HUES6 (cell line): Measurements from ENCODE around the gene CCT6A.
A peak's percentile ranks its signal among the peaks of the same experiment; 100 is the strongest.
"Not testable (repeated sequence)": the region's sequence is repeated elsewhere in the genome, so short reads cannot be mapped to it uniquely, and the experiment has no call there.

Experiments used
- H3K27ac ChIP-seq: 2 replicates; pipeline ENCODE4 v1.7.0; 2013; ENCODE audit warnings: low read depth, mild to moderate bottlenecking, low read length, inconsistent platforms
- H3K27me3 ChIP-seq: 2 replicates; pipeline ENCODE4 v1.6.1; 2013; ENCODE audit warnings: low read length; ENCODE audit not compliant: control insufficient read depth, insufficient read depth
- H3K36me3 ChIP-seq: 2 replicates; pipeline ENCODE4 v1.6.1; 2013; ENCODE audit warnings: low read length; ENCODE audit not compliant: control insufficient read depth, insufficient read depth
- H3K4me1 ChIP-seq: 2 replicates; pipeline ENCODE4 v1.6.1; 2013; ENCODE audit warnings: low read length; ENCODE audit not compliant: control insufficient read depth, insufficient read depth
- H3K4me3 ChIP-seq: 2 replicates; pipeline ENCODE4 v1.5.1; 2013; ENCODE audit warnings: low read depth, low read length
- H3K9ac ChIP-seq: one replicate; pipeline ENCODE4 v1.6.1; 2013; ENCODE audit warnings: mild to moderate bottlenecking, low read length
- H3K9me3 ChIP-seq: 2 replicates; pipeline ENCODE4 v1.6.1; 2013; ENCODE audit warnings: low read depth, low read length; ENCODE audit not compliant: control insufficient read depth, insufficient read depth

CCT6A gene, protein sequence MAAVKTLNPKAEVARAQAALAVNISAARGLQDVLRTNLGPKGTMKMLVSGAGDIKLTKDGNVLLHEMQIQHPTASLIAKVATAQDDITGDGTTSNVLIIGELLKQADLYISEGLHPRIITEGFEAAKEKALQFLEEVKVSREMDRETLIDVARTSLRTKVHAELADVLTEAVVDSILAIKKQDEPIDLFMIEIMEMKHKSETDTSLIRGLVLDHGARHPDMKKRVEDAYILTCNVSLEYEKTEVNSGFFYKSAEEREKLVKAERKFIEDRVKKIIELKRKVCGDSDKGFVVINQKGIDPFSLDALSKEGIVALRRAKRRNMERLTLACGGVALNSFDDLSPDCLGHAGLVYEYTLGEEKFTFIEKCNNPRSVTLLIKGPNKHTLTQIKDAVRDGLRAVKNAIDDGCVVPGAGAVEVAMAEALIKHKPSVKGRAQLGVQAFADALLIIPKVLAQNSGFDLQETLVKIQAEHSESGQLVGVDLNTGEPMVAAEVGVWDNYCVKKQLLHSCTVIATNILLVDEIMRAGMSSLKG

DNA sequence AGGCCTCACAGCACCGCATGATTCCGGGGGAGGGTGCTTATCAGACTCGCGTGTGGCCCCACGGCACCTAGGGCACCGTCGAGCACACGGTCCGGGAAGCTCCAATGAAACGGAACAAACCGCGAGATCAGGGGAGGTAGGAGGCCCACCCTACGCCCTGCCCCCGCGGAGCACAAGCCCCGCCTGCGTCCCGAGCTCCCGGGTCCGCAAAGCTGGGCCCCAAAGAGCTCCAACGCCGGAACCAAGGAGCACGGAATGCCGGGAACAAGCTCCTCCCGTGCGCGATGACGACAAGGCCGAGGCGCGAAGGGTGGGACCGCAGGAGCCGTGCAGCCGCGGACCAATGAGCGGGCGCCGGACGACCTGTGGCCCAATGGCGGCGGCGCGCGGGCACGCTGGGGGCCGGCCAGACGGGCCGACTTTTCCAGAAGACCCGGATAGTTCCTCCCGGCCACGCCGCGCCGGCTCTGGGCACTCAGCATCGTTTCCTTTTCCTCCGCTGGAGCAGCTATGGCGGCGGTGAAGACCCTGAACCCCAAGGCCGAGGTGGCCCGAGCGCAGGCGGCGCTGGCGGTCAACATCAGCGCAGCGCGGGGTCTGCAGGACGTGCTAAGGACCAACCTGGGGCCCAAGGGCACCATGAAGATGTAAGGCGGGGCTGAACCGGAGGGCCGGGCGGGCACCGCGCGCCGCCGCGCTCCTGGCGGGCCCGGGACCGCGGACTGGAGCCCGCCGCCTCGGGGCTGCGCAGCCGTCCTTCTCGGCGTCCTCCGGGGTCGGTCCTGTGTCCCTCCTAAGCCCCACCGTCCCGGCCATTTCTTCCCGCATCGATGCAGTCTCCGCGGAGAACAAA is at the start of gene CCT6A, which contains the start of gene PSPH:
Gene CCT6A (plus strand): TSS at position 427 of the 853 bp plus-strand sequence. CDS start 84 bp downstream, at position 511.
Gene PSPH (minus strand): TSS at position 106 of the 853 bp plus-strand sequence. CDS start 30,232 bp downstream, outside the sequence.
- Histone ChIP-seq H3K36me3 (peaks cover 43% of the 10 kb centered on the region), H3K27ac (peak within 1 kb of the TSS; percentile 96), H3K4me3 (peak within 1 kb of the TSS; percentile 99), H3K9ac (peak within 1 kb of the TSS; percentile 99), H3K4me1 (peaks cover 3% of the 10 kb centered on the region; the same call in 1 of the 2 replicates), H3K27me3 (no peaks in the 10 kb centered on the region), H3K9me3 (no peaks in the 10 kb centered on the region)

DNA sequence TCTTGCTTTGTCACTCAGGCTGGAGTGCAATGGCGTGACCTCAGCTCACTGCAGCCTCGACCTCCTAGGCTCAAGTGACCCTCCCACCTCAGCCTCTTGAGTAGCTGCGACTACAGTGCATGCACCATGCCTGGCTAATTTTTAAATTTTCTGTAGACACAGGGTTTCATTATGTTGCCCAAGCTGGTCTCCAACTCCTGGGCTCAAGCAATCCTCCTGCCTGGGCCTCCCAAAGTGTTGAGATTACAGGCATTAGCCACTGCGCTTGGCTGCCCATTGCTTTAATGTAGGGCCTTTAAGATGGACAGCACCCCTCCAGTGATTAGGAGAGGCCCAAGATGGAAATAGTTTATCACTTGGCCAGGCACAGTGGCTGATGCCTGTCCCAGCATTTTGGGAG is 47.8 kb upstream of the CCT6A start:
- Histone ChIP-seq H3K27me3 (no peaks in the 10 kb centered on the region), H3K9me3 (no peaks in the 10 kb centered on the region), H3K36me3 (peaks cover 2% of the 10 kb centered on the region; the same call in 1 of the 2 replicates), H3K4me1 (no peaks in the 10 kb centered on the region), H3K27ac (no peak overlapping the region), H3K9ac (no peak overlapping the region), H3K4me3 (no peak overlapping the region)

DNA sequence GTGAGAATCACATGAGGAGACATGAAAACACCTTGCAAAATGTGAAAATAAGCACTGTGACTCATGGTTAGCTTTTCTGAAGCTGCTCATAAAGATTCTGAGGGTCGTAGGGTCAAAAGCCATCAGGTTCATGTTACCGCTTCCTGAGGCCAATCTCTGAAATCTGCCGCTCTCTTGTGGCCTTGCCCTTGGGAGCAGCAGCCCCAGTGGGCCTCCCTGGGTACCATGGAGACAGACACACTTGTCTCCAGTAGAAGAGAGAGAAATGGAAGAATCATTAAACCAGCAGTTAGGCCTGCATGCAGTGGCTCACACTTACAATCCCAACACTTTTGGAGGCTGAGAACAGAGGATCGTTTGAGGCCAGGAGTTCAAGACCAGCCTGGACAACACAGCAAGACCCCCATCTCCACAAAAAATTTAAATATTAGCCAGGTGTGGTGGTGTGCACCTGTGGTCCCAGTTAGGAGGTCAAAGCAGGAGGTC is 44.4 kb upstream of the CCT6A start:
- no peak overlapping the region for H3K4me3 ChIP-seq
- no peak overlapping the region for H3K27ac ChIP-seq
- H3K27me3 ChIP-seq = no peaks in the 10 kb centered on the region
- peaks cover 8% of the 10 kb centered on the region for H3K36me3 ChIP-seq
- H3K4me1 ChIP-seq = no peaks in the 10 kb centered on the region
- no peak overlapping the region for H3K9ac ChIP-seq
- no peaks in the 10 kb centered on the region for H3K9me3 ChIP-seq

DNA sequence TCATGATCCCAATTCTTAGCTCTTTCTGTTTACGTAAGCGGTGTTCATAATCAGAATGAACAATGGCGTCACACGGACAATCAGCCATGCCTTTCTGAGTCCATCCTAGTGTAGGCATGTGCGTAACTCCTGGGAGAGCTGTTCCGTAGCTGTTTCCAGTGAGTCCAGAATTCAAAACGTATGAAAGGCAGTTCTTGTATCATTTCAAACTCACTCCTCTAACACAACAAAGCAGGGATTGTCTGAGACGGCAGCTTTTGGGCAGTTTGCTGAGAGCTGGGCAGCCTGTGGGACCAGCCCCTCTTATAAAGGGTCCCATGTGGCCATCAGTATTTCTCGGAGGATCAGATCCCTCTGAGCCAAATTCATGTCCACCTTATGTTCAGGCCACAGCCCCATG is 43.7 kb upstream of the CCT6A start:
- H3K9ac ChIP-seq = no peak overlapping the region

GRCh38 chr7:56009695-56010094 is 41.9 kb upstream of the CCT6A start:
- H3K27me3 ChIP-seq = no peaks in the 10 kb centered on the region
- no peaks in the 10 kb centered on the region for H3K4me1 ChIP-seq
- H3K9ac ChIP-seq = no peak overlapping the region
- no peaks in the 10 kb centered on the region for H3K9me3 ChIP-seq
- H3K36me3 ChIP-seq = peaks cover 28% of the 10 kb centered on the region
- H3K27ac ChIP-seq = no peak overlapping the region
- no peak overlapping the region for H3K4me3 ChIP-seq

More for the DNA sequence above, 43.7 kb upstream of the CCT6A start:
- H3K27ac ChIP-seq = no peak overlapping the region
- no peaks in the 10 kb centered on the region for H3K9me3 ChIP-seq
- H3K36me3 ChIP-seq = peaks cover 11% of the 10 kb centered on the region
- no peaks in the 10 kb centered on the region for H3K27me3 ChIP-seq
- H3K4me1 ChIP-seq = no peaks in the 10 kb centered on the region
- H3K4me3 ChIP-seq = no peak overlapping the region

- not testable (repeated sequence) for H3K4me1 ChIP-seq, H3K4me3 ChIP-seq, H3K27me3 ChIP-seq, H3K27ac ChIP-seq, H3K9me3 ChIP-seq, H3K9ac ChIP-seq
- H3K36me3 ChIP-seq = peaks cover 55% of the 10 kb centered on the region
These were observed 34.5 kb upstream of the CCT6A start for GRCh38 chr7:56017015-56017414.

- Histone ChIP-seq H3K9me3 (no peaks in the 10 kb centered on the region), H3K9ac (no peak overlapping the region), H3K4me3 (no peak overlapping the region), H3K27ac (no peak overlapping the region), H3K27me3 (no peaks in the 10 kb centered on the region), H3K4me1 (no peaks in the 10 kb centered on the region), H3K36me3 (peaks cover 43% of the 10 kb centered on the region)
These were observed 32.1 kb upstream of the CCT6A start for GRCh38 chr7:56019501-56019900.

DNA sequence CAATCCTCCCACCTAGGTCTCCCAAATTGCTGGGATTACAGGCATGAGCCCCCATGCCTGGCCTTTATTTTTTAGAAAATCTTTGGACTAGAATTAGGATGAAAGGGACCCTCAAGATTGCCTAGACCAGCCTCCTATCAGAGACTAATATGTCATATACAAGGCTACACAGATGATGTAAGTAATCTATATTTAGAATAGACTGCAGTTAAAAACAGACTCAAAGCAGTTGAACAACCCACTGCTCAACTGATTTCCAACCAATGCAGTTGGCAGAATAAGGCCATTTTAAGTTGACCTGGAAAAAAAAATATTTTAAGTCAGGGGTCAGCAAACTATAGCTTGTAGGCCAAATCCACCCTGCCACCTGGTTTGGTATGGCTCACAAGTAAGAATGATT is 28.1 kb upstream of the CCT6A start:
- Histone ChIP-seq H3K27ac (no peak overlapping the region), H3K36me3 (peaks cover 54% of the 10 kb centered on the region), H3K27me3 (no peaks in the 10 kb centered on the region), H3K4me3 (no peak overlapping the region), H3K9ac (no peak overlapping the region), H3K9me3 (no peaks in the 10 kb centered on the region), H3K4me1 (no peaks in the 10 kb centered on the region)

GRCh38 chr7:56026538-56026937 is 25.0 kb upstream of the CCT6A start:
- Histone ChIP-seq H3K27me3 (no peaks in the 10 kb centered on the region), H3K27ac (no peak overlapping the region), H3K9ac (no peak overlapping the region), H3K9me3 (no peaks in the 10 kb centered on the region), H3K36me3 (peaks cover 55% of the 10 kb centered on the region), H3K4me1 (no peaks in the 10 kb centered on the region), H3K4me3 (no peak overlapping the region)

DNA sequence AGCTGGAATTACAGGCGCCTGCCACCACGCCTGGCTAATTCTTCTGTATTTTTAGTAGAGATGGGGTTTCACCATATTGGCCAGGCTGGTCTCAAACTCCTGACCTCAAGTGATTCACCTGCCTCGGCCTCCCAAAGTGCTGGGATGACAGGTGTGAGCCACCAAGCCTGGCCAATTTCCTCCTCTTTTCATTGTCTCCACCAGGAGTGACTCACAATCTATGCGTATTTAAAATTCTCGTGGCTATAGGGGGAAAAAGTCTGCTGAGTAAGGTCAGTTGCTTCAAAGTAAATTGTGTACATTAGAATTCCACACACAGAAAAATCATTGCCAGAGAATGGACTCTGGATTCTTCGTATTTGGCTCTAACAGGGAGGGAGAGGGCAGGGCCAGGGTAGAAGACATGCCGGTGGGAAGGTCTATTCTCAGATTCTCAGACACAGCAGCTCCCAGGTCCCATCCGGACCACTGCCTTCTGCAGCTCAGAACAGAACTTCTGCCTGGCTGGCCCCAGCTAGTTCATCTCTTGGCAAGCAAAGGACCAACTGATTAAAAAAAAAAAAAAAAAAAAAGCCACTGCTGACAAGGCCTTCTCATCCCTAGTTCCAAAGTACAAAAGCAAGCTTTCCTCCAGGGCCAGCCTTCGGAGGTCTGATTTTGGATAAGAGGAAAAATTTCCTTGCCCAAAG is 22.5 kb upstream of the CCT6A start:
- no peak overlapping the region for H3K9ac ChIP-seq
- no peaks in the 10 kb centered on the region for H3K27me3 ChIP-seq
- peaks cover 55% of the 10 kb centered on the region for H3K36me3 ChIP-seq
- no peaks in the 10 kb centered on the region for H3K4me1 ChIP-seq
- H3K4me3 ChIP-seq = no peak overlapping the region
- H3K9me3 ChIP-seq = no peaks in the 10 kb centered on the region
- no peak overlapping the region for H3K27ac ChIP-seq
